Embryonic facial prominence (tissue), 1 donor: Measurements from ENCODE around the gene CEACAM18.

Experiments used
- DNase-seq: peaks from one replicate; pipeline ENCODE4 v3.0.0-alpha.2; 2016; ENCODE audit errors: extremely low spot score

Gene CEACAM18

GRCh38 chr19:51531349-51532315 is 53.3 kb downstream of the CEACAM18 start, which contains the start of gene SIGLEC6:
Gene SIGLEC6 (minus strand): TSS chr19:51531670. CDS start chr19:51531648, 22 bp downstream.
- DNase-seq, result no peak

GRCh38 chr19:51535535-51535934 is 57.2 kb downstream of the CEACAM18 start:
- DNase-seq, result no peak

- no peak for DNase-seq
Measured at GRCh38 chr19:51539821-51540366, 61.6 kb downstream of the CEACAM18 start.
